H1 (cell line): ENCODE measurements around the gene SLC26A11. TPM values are rescaled to one million over a fixed set of nuclear protein-coding genes. Genes with fewer than 3 reads are reported as not detected.

Experiments used
- CTCF ChIA-PET: fragments of 300-600 bp; sonication (Branson Sonifier 250); formaldehyde crosslinking; loops from one replicate; lab custom pipeline; 2021; ENCODE audit not compliant: partially characterized antibody; lab: Charles Lee
- POLR2A ChIA-PET: fragments of 300-600 bp; sonication (Branson Sonifier 250); formaldehyde crosslinking; loops from one replicate; lab custom pipeline; 2021; ENCODE audit warnings: inconsistent platforms; ENCODE audit not compliant: partially characterized antibody; lab: Charles Lee
- DNase-seq, 2 experiments: peaks; one replicate each; pipeline versions ENCODE4 v3.0.0 to v3.0.0-alpha.2; 2010 to 2022; ENCODE audit warnings: low spot score in 2 of 2, low read depth in 1 of 2, mixed read lengths in 1 of 2
- FAIRE-seq: peaks from 2 replicates; lab custom pipeline; 2011; peaks lifted over from hg19 to GRCh38; lab: Jason Lieb, UNC
- H2AFZ ChIP-seq: 2 replicates; pipeline ENCODE4 v1.8.1; 2012; ENCODE audit warnings: low read length, inconsistent platforms
- H2AK5ac ChIP-seq: 2 replicates; pipeline ENCODE4 v1.6.1; 2013; ENCODE audit warnings: low read depth, low read length
- H2BK120ac ChIP-seq: replicated peaks from 2 replicates; pipeline ENCODE3; 2013; ENCODE audit warnings: low read depth, low read length, inconsistent platforms
- H2BK12ac ChIP-seq: 2 replicates; pipeline ENCODE4 v1.6.1; 2013; ENCODE audit warnings: low read depth, low read length
- H2BK15ac ChIP-seq: 2 replicates; pipeline ENCODE4 v1.6.1; 2013; ENCODE audit warnings: low read length
- H2BK20ac ChIP-seq: 2 replicates; pipeline ENCODE4 v1.6.1; 2013; ENCODE audit warnings: low read length
- H2BK5ac ChIP-seq: 2 replicates; pipeline ENCODE4 v1.6.1; 2013; ENCODE audit warnings: low read depth, low read length
- H3K14ac ChIP-seq: 2 replicates; pipeline ENCODE4 v1.6.1; 2013; ENCODE audit warnings: inconsistent platforms; ENCODE audit not compliant: insufficient read length
- H3K18ac ChIP-seq: 2 replicates; pipeline ENCODE4 v1.6.1; 2013; ENCODE audit warnings: low read length; ENCODE audit errors: extremely low read depth
- H3K23ac ChIP-seq: 2 replicates; pipeline ENCODE4 v1.6.1; 2013; ENCODE audit warnings: inconsistent platforms; ENCODE audit not compliant: insufficient read length
- H3K23me2 ChIP-seq: 2 replicates; pipeline ENCODE4 v1.6.1; 2013; ENCODE audit warnings: low read depth, low read length
- H3K27ac ChIP-seq: 2 replicates; pipeline ENCODE4 v1.6.1; 2011; ENCODE audit warnings: low read depth, low read length, inconsistent platforms
- H3K27me3 ChIP-seq, 4 experiments: replicated peaks in 1 of 4; 1 replicate in 1 of 4; 2 replicates in 3 of 4; pipeline versions ENCODE4 v1.6.1 to v1.8.1; 2011 to 2013; ENCODE audit warnings: low read length in 3 of 4, mild to moderate bottlenecking in 3 of 4, inconsistent platforms in 2 of 4, mixed read lengths in 2 of 4, moderate library complexity in 1 of 4; ENCODE audit not compliant: control insufficient read depth in 3 of 4, insufficient read depth in 3 of 4; ENCODE audit errors: extremely low read depth in 1 of 4
- H3K36me3 ChIP-seq, 4 experiments: 2 replicates each; pipeline versions ENCODE4 v1.6.1 to v1.8.1; 2011 to 2013; ENCODE audit warnings: mild to moderate bottlenecking in 4 of 4, low read length in 3 of 4, moderate library complexity in 2 of 4, control low read depth in 1 of 4, inconsistent platforms in 1 of 4; ENCODE audit not compliant: insufficient read depth in 4 of 4, control insufficient read depth in 2 of 4
- H3K4ac ChIP-seq: replicated peaks from 2 replicates; pipeline ENCODE3; 2013; ENCODE audit warnings: low read length, low read depth, mixed read lengths, inconsistent platforms; ENCODE audit not compliant: insufficient read length
- H3K4me1 ChIP-seq, 4 experiments: replicated peaks in 1 of 4; 1 replicate in 1 of 4; 2 replicates in 3 of 4; pipeline versions ENCODE4 v1.6.1 to v1.8.1; 2011 to 2013; ENCODE audit warnings: low read length in 3 of 4, inconsistent platforms in 2 of 4, mixed read lengths in 1 of 4; ENCODE audit not compliant: insufficient read depth in 4 of 4, control insufficient read depth in 3 of 4
- H3K4me2 ChIP-seq, 2 experiments: 2 replicates each; pipeline versions ENCODE4 v1.6.1 to v1.8.1; 2011 to 2013; ENCODE audit warnings: low read depth in 2 of 2, low read length in 2 of 2, control low read depth in 1 of 2, inconsistent platforms in 1 of 2, mild to moderate bottlenecking in 1 of 2; ENCODE audit not compliant: insufficient read depth in 1 of 2
- H3K4me3 ChIP-seq, 4 experiments: fragments of 200-600, 300-600 bp in 1 of 4; sonication (generic), shearing (Covaris generic), sonication (Bioruptor Twin) in 1 of 4; 2 replicates each; pipeline versions ENCODE4 v1.5.1 to v1.8.1; 2011 to 2016; ENCODE audit warnings: low read length in 4 of 4, low read depth in 3 of 4, control low read depth in 2 of 4, inconsistent platforms in 2 of 4, mild to moderate bottlenecking in 2 of 4, mixed read lengths in 1 of 4, moderate library complexity in 1 of 4; ENCODE audit not compliant: insufficient read depth in 2 of 4; ENCODE audit errors: extremely low read depth in 1 of 4
- H3K56ac ChIP-seq: replicated peaks from 2 replicates; pipeline ENCODE3; 2013; ENCODE audit warnings: low read depth, mild to moderate bottlenecking, mixed read lengths, low read length, inconsistent platforms; ENCODE audit not compliant: insufficient read length
- H3K79me1 ChIP-seq: 2 replicates; pipeline ENCODE4 v1.6.1; 2013; ENCODE audit warnings: low read depth, low read length, control low read depth
- H3K79me2 ChIP-seq, 2 experiments: 2 replicates each; pipeline versions ENCODE4 v1.6.1 to v1.8.1; 2012 to 2013; ENCODE audit warnings: low read length in 2 of 2, mild to moderate bottlenecking in 2 of 2, inconsistent platforms in 1 of 2; ENCODE audit not compliant: insufficient read depth in 2 of 2, control insufficient read depth in 1 of 2
- H3K9ac ChIP-seq, 4 experiments: replicated peaks in 1 of 4; 1 replicate in 1 of 4; 2 replicates in 3 of 4; pipeline versions ENCODE4 v1.6.1 to v1.8.1; 2011 to 2013; ENCODE audit warnings: low read depth in 3 of 4, low read length in 3 of 4, control low read depth in 2 of 4, mild to moderate bottlenecking in 2 of 4, moderate library complexity in 2 of 4, inconsistent platforms in 1 of 4; ENCODE audit errors: extremely low read depth in 1 of 4
- H3K9me3 ChIP-seq, 2 experiments: 2 replicates each; pipeline versions ENCODE4 v1.6.1 to v1.8.1; 2012 to 2013; ENCODE audit warnings: mild to moderate bottlenecking in 2 of 2, moderate library complexity in 2 of 2, control low read depth in 1 of 2, inconsistent platforms in 1 of 2, low read depth in 1 of 2, low read length in 1 of 2, mixed read lengths in 1 of 2; ENCODE audit not compliant: insufficient read depth in 2 of 2
- H4K20me1 ChIP-seq, 2 experiments: replicated peaks in 1 of 2; 2 replicates each; pipeline versions ENCODE3 to v1.8.1; 2011 to 2013; ENCODE audit warnings: inconsistent platforms in 2 of 2, low read length in 2 of 2, mild to moderate bottlenecking in 1 of 2; ENCODE audit not compliant: insufficient read depth in 2 of 2, control insufficient read depth in 1 of 2
- H4K5ac ChIP-seq: 2 replicates; pipeline ENCODE4 v1.6.1; 2013; ENCODE audit warnings: low read length, low read depth, mixed read lengths, inconsistent platforms; ENCODE audit not compliant: insufficient read length
- H4K8ac ChIP-seq: 2 replicates; pipeline ENCODE4 v1.8.0; 2013; ENCODE audit warnings: mild to moderate bottlenecking, moderate library complexity, low read length, inconsistent platforms; ENCODE audit not compliant: insufficient read depth; ENCODE audit errors: extremely low read depth
- H4K91ac ChIP-seq: replicated peaks from 2 replicates; pipeline ENCODE3; 2013; ENCODE audit warnings: low read length, mixed read lengths, inconsistent platforms; ENCODE audit not compliant: insufficient read length
- ATF3 ChIP-seq: IDR thresholded peaks from 2 replicates; pipeline ENCODE4 v1.6.1; 2011; ENCODE audit warnings: low read depth, mild to moderate bottlenecking, low read length; ENCODE audit not compliant: insufficient read depth
- CHD2 ChIP-seq: IDR thresholded peaks from 2 replicates; pipeline ENCODE4 v1.6.1; 2012; ENCODE audit warnings: low read length, improper control_type of control experiment
- HDAC2 ChIP-seq, 2 experiments: fragments of 300-600 bp in 1 of 2; sonication (generic) in 1 of 2; IDR thresholded peaks; 2 replicates each; pipeline ENCODE4 v1.6.1; 2011 to 2012; ENCODE audit warnings: low read depth in 2 of 2, low read length in 2 of 2, mild to moderate bottlenecking in 2 of 2, moderate library complexity in 2 of 2, borderline replicate concordance in 1 of 2, inconsistent platforms in 1 of 2
- HDAC6 ChIP-seq: IDR thresholded peaks from one replicate; pipeline ENCODE4 v1.7.1; 2012; ENCODE audit warnings: low read depth, mild to moderate bottlenecking, inconsistent platforms, low read length, moderate library complexity
- SIRT6 ChIP-seq: IDR thresholded peaks from one replicate; pipeline ENCODE4 v1.7.1; 2012; ENCODE audit warnings: low read length, inconsistent platforms
- SP2 ChIP-seq: IDR thresholded peaks from 2 replicates; pipeline ENCODE4 v1.6.1; 2012; ENCODE audit warnings: mild to moderate bottlenecking, low read length, inconsistent platforms
- TAF1 ChIP-seq: IDR thresholded peaks from 2 replicates; pipeline ENCODE4 v1.6.1; 2011; ENCODE audit warnings: mild to moderate bottlenecking, low read depth, low read length
- TEAD4 ChIP-seq: IDR thresholded peaks from 2 replicates; pipeline ENCODE4 v1.6.1; 2012; ENCODE audit warnings: low read depth, low read length, inconsistent platforms, mixed read lengths
- WGBS, 2 experiments: shearing (Covaris generic) in 1 of 2; methylation state at CpG; one replicate each; pipeline versions ENCODE4 v1.1.6 to v1.1.7; 2013 to 2015; ENCODE audit warnings: low lambda C conversion rate in 2 of 2, mixed read lengths in 2 of 2, inconsistent platforms in 1 of 2, low coverage in 1 of 2, missing lambda C conversion rate in 1 of 2; ENCODE audit not compliant: insufficient replicate concordance in 2 of 2, insufficient coverage in 1 of 2, insufficient read length in 1 of 2; ENCODE audit errors: extremely low coverage in 1 of 2, missing lambda C conversion rate in 1 of 2; 5-methylcytosine and 5-hydroxymethylcytosine counted together
- polyA plus RNA-seq, 7 experiments: library from polyadenylated mRNA; depleted of rRNA in 3 of 7; stranded (reverse) in 5 of 7; unstranded in 2 of 7; fragments of >200 nt in 5 of 7; fragments of 200-250 nt in 2 of 7; gene quantifications; 1 replicate in 5 of 7; 2 replicates in 1 of 7; 4 replicates in 1 of 7; pipeline versions ENCODE4 v1.2.1 to v1.2.3, GENCODE V29; 2011 to 2013; ENCODE audit warnings: missing spikeins in 2 of 7, mixed read lengths in 2 of 7
- total RNA-seq: library from RNA; stranded (reverse); fragmentation: NEBNext Ultra II Directional; extraction: Animal tissue kit (Norgen Biotek cat#: 25700); gene quantifications from 2 replicates; pipeline ENCODE4 v1.2.1, GENCODE V29; 2021

The SLC26A11 gene
- total and polyA plus RNA-seq, 2 of the 8 experiments (the other 6 are each of a cell fraction or from before 2014, with no cell fraction given), result 15.5 to 25.9 TPM

GRCh38 chr17:80218391-80218790 lies 1.8 kb upstream of the SLC26A11 start:
- H2AK5ac ChIP-seq, result no peak overlapping the region
- CTCF ChIA-PET, result interaction anchor here (0.6 to 2.5 kb wide), 3 partner anchors 22 to 143 kb away, joined by 3 to 11 read pairs (median 7); no protein-coding TSS in a partner anchor
- POLR2A ChIA-PET, result interaction anchor here (0.6 to 1.0 kb wide), 3 partner anchors 19 to 45 kb away, joined by 3 to 4 read pairs (median 4); no protein-coding TSS in a partner anchor
- no peak overlapping the region for H4K91ac ChIP-seq
- no peak overlapping the region for H2BK120ac ChIP-seq
- no peak overlapping the region for H3K56ac ChIP-seq
- H3K14ac ChIP-seq, result no peak overlapping the region
- 88% methylated on average over 7 of the region's 7 CpGs; no CpG with 5 or more reads in 1 of the 2 experiments for WGBS, 2 experiments
- H3K27me3 ChIP-seq, result no peaks in the 10 kb centered on the region; a peak in 1 of 7 replicates
- no peak overlapping the region for H3K4ac ChIP-seq
- no peak overlapping the region for H4K8ac ChIP-seq
- H3K23me2 ChIP-seq, result peaks cover 6% of the 10 kb centered on the region; the same call in 1 of the 2 replicates
- H2BK12ac ChIP-seq, result no peak overlapping the region
- no peak overlapping the region; a peak in 1 of 4 replicates for H3K4me2 ChIP-seq
- no peaks in the 10 kb centered on the region for H3K79me2 ChIP-seq
- no peak overlapping the region for H2BK20ac ChIP-seq
- H3K18ac ChIP-seq, result no peak overlapping the region
- no peak overlapping the region for H3K4me3 ChIP-seq
- no peak overlapping the region; a peak in 1 of 7 replicates for H3K9ac ChIP-seq
- FAIRE-seq (no peak), DNase-seq (no peak)
- no peak overlapping the region for H2BK5ac ChIP-seq
- H3K79me1 ChIP-seq, result peaks cover 6% of the 10 kb centered on the region
- no peak overlapping the region for H2AFZ ChIP-seq
- H3K9me3 ChIP-seq, result no peaks in the 10 kb centered on the region
- H3K27ac ChIP-seq, result no peak overlapping the region
- no peak overlapping the region for H4K5ac ChIP-seq
- H3K23ac ChIP-seq, result no peak overlapping the region
- peaks cover 0 to 6% (median 5%) of the 10 kb centered on the region in 4 experiments; a peak in 4 of 7 replicates for H3K4me1 ChIP-seq
- H2BK15ac ChIP-seq, result no peak overlapping the region
- peaks cover 0 to 13% of the 10 kb centered on the region in 2 experiments for H4K20me1 ChIP-seq
- H3K36me3 ChIP-seq, result peaks cover 0 to 4% (median 0%) of the 10 kb centered on the region in 4 experiments; a peak in 2 of 8 replicates
- TF ChIP-seq TEAD4, result no peak
- TF ChIP-seq TAF1, result no peak
- no peak for TF ChIP-seq HDAC2 (IDR thresholded peaks at IDR 0.05; ENCODE audit: borderline replicate concordance in 1 of 2, low read depth in 2 of 2, low read length in 2 of 2)
- no peak for TF ChIP-seq HDAC6
- no peak for TF ChIP-seq ATF3
- TF ChIP-seq SIRT6, result no peak
- TF ChIP-seq SP2, result no peak
- no peak for TF ChIP-seq CHD2
